ENCODE measurements around the gene LYPD4.

- TF ChIP-seq CTCF (IDR thresholded peaks at IDR 0.05; ENCODE audit: borderline replicate concordance, extremely low read depth, low read length, poor library complexity, severe bottlenecking) (peak; percentile 54), EZH2 (IDR thresholded peaks at IDR 0.05; ENCODE audit: borderline replicate concordance, low read depth, low read length, severe bottlenecking) (no peak)
Measured at GRCh38 chr19:41893899-41894298, 49.4 kb upstream of the LYPD4 start.

Measured in DND-41 (cell line).